ENCODE measurements around the gene AVP.

Gene AVP

DNA sequence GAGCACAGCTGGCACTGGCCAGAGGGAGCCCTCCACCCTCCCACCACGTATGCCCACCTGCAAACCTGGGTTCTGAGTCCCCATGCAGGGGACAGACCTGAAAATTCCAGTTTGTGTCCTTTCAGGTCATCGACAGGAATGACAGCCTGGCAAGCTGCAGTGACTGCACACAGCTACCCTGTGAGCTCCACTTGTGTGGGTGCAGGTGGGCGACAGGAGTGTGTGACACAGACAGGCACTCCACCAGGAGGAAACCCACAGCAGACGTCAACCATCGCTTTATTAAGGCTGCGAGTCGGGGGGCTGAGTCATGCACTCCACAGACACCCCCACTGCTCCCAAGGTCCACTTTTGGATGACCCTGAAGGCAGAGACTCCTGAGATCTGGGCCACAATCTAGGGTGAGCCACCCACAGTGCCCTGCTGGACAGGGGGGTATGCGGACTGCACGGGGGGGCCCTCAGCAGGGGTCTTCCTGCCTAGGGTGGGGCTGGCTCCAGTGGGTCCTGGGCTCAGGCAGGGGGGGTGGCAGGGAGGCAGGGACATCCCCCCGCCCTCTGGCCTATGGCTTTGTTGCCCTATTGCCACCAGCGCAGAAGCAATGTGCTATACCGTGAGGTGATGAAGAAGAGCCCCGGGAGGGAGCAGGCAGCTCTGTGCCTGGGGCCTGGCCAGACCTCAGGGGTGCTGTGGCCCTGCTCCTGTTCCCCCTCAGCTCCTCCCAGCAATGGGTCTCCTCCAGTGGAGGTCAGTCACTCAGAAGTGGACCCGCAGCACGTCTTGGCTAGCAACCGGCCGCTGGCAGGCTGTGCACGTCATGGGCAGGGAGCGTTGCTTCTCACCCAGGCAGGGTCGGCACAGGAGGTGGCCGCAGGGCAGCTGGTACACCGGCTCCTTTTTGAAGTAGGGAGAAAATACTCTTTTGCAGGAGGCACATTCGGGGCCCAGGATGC lies 25.1 kb upstream of the AVP start:
- DNase-seq (ENCODE audit: low spot score), result no peak

DNA sequence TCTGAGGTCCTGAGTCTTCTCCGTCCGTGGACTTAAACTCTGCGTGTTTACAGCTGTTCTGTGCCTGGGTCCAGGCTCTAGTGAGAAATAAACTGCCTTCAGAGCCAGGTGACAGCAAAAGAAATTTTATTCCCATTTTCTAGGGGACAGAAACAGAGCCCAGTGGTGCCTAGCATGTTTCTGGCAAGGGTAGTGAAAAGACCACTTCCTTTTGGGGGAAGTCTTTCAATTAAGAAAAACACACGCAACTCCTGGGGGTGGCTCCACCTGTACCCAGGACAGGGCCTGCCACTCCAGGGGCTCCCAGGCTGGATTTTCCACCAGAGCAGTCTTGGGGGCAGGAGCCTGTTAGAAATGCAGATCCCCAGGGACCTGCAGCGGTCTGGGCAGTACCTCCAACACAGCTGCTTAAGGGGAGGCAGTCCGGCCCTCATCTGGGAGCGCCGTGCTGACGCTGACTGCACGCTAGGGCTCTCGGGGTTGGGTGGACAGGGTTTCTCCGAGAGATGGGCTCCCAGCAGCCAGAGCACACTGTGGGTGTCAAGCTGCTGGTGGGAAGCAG lies 23.0 kb upstream of the AVP start:
- DNase-seq (ENCODE audit: low spot score), result no peak

DNA sequence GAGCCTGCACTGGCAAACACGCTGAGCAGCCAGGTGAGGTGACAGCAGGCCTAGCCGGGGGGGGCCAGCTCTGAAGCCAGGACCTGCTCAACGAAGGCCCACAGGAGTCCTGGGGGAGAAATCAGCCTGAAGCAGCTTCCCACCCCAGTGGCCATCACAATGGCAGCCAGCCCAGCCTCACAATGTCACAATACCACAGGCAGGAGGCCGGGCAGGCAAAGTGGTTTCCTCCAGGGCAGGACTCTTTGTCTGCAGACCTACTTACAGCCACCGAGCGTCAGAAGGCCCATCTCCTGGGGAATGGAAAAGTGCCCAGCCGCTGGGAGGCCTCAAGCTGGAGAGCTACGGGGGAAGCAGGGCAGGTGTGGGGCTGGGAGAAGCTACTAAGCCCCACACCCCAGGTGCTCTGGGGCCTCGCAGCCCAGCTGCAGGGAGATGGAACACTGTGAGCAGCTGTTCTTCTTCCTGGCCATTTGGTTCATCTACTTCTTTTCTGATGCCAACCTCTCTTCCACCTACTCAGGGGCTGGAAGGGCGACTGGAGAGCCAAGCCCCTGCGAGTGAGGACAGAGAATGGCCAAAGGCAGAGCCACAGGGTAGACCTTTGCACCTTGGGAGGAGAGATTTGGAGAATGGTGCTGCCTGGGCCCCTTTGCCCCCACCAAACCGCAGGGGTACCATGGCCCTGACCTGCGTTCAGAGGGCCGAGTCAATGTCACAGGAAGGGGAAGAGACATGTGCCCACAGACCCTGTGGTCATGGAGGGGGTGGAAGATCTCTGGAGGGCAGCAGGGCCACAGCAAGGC lies 22.3 kb upstream of the AVP start:
- DNase-seq (ENCODE audit: low spot score), result no peak

DNA sequence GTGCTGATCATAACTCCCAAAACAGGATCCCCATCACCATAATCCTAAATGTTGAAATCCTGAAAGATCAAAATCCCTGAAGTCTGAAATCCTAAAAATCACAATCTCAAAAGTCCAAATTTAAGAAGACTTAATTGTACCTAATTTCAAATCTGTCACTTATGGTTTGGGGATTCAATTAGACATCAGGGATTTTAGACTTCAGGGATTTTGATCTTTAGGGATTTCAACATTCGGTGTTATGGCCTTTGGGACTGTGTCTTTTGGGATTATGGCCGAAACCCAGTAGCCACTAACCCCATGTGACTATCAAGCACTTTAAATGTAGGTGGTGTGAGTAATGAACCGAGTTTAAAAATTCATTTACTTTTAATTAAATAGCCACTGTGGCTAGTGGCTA lies 21.7 kb upstream of the AVP start:
- DNase-seq (ENCODE audit: low spot score), result no peak

DNA sequence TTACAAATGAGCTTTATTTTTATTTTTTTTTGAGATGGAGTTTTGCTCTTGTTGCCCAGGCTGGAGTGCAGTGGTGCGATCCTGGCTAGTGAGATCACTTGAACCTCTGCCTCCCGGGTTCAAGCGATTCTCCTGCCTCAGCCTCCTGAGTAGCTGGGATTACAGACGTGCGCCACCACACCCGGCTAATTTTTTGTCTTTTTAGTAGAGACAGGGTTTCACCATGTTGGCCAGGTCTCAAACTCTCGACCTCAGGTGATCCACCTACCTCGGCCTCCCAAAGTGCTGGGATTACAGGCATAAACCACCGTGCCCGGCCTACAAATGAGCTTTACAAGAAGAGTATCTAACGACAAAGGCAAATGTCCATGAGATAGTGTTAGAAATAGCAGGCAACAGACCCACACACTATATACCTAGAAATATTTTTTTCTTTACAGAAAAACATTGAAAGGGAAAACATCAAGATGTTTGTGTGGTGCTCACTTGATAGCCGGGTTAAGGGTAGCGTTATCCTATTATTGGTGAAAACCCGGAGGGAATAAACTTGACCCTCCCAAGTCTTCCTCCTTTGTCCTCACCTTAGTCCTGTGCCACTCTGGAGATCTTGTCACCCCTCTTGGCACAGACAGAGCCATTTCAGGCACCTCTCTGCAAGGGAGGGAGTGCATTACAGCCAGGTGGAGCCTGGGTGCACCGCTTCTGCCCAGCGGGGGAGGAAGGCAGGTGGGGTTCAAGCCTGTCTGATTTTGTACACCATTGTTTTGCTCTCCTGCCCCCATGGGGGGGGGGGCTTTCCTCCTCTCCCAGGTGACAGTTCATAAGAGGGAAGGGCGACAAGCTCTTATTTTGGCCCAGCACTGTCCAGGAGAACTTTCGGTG lies 21.0 kb upstream of the AVP start:
- DNase-seq (ENCODE audit: low spot score), result no peak

DNA sequence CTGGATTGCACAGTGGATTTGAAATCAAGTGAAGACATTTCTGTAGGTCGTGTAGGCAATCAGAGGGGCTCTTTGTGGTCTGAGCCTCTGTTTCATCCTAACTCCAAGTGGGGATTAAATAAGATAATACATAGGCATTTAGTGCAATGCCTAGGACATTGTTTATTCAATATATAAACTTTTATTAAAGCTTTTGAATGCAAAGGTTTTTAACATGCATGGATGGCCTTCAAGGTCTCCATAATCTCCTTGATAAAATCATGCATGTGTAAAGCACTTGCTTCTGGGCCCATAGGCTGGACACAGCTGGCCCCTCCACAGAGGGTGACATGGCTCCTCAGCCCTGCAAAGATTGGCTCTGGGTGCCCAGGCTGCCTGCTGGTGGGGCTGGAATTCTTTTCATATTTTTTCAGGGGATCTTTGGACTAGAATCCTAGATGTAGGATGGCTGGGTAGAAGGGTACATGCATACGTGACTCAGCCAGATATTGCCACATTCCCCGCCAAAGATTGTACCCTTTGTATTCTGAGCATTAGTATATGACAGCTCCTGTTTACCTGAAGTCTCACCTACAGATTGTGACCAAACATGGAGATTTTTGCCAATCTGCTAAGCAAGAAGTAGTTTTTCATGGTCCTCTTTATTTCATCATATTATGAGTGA lies 19.0 kb upstream of the AVP start:
- DNase-seq (ENCODE audit: low spot score), result no peak

DNA sequence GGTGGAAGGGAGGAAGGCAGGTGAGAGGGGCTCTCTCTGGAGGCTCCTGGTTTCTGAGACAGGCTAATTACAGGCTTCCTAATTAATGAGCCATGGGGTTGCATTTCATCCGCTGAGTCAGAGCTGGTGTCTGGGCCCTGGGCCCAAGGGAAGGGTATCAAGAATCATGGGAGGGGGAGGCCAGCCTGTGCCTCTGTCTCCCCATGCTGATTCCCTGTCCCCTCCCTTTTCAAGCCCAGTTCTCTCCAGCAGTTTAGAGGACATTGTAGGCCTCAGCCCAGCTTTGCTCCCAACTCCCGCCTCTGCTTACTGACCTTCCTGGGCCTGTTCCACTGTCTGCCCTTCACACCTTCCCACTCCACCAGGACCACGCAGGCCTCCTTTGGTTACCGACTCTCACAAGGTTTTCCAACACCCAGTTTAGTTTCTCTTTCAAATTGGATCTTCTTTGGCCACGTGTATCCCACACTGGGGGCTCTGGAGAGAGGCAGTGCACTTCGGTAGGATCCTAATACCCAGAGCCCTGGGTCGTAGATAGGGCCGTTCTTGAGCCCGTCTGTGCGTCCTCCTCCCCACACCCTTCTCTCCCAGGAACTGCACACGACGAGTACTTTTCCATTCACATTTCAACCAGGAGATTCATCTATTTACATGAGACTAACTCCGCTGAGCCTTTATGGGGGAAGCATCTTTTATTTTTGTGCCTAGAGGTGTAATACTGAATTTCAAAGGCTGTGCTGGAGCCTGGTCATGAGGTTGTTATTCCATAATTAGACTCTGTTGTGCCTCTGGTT lies 18.2 kb upstream of the AVP start:
- no peak for DNase-seq (ENCODE audit: low spot score)

DNA sequence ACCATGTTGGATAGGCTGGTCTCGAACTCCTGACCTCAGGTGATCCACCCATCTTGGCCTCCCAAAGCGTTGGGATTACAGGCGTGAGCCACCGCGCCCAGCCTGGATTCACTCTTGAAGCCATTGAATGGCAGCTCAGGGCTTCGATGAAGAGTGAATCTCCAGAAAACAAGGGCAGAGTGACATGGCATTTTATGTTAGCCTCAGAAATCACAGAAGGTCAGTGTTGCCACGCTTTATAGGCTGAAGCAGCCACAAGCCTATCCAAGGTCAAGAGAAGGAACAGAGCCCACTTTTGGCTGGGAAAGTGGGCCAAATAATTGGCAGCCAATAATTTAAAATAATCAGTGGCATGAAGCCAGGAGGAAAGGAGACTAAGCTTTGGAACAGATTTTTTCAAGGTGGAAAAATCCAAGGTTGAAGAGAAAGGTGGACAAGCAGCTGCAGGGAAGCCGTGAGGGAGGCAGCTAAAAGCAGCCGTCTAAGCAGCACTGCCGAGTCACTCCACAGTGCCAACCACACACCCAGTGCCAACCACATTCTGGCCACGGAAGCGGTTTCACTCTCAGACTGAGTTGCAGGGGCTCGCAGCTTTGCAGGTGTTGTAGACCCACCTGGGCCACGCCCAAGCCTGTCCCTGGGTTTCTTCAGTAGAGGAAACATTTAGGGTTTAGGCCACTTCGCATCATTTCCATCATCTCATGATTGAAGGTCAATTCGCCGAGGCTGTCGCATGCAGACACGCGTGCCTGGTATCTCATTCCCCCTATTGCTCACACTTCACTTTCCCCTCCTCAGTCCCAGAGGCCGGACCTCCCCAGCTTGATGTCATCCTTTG lies 17.4 kb upstream of the AVP start:
- DNase-seq (ENCODE audit: low spot score), result no peak

DNA sequence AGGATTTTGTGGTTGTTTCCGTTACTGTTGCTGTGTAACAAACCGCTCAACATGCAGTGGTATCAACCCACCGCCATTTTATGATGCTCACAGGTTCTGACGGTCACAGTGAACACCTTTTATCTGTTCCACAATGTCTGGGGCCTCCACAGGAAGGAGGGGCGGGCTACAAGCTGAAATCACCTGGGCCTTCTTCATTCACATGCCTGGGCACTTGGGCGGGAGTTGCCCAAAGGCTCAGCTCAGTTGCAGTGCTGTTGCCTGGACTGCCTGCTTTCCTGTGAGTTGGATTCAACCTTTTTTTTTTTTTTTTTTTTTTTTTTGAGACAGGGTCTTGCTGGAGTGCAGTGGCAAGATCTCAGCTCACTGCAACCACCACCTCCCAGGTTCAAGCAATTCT lies 16.7 kb upstream of the AVP start:
- no peak for DNase-seq (ENCODE audit: low spot score)

DNA sequence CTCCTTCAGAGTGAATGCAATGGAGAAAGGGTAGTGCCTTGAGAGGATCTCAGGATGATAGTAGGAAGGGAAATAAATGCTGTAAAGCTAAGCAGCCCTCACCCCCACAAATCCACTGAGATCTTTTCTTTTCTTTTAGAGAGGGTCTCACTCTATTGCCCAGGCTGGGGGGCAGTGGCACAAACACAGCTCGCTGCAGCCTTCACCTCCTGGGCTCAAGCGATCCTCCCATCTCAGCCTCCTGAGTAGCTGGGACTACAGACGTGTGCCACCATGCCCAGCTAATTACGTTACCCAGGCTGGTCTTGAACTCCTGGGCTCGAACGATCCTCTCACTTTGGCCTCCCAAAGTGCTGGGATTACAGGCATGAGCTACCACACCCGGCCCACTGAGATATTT lies 16.0 kb upstream of the AVP start:
- DNase-seq (ENCODE audit: low spot score), result no peak

DNA sequence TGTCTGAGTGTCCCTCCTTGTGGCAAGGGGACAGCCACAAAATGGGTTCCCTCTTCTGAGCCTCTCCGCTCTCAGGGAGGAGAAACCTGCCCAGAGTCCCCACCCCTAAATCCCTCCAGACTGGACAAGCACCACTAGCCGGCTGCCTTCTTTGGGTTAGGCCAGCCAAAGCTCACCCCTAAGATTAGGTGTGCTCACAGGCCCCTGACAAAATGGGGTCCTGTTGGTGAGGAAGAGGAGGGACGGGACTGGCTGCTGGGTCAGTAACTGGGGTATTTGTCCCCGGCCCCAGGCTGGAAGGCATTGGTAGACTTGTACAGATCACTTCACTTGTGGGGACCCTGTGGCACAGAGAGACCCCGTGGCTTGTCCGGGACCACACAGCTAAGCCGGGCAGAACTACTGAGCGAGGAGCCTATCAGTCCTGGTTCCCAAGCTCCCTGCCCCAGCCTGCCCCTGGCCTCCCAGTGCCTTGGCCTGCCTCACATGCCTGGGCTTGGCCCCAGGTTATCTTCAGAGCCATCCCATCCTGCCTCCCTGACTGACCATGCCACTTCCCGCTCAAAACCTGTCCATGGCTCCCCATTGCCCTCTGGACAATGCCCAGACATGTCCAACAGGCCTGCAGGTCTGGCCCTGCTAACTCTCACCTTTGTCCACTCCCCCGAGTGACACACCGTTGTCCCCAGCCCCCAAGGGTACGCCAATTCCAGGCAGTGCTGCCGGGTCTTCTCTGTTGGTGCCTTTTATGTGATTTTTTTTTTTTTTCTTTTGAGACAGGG lies 10.5 kb upstream of the AVP start:
- no peak for DNase-seq (ENCODE audit: low spot score)

DNA sequence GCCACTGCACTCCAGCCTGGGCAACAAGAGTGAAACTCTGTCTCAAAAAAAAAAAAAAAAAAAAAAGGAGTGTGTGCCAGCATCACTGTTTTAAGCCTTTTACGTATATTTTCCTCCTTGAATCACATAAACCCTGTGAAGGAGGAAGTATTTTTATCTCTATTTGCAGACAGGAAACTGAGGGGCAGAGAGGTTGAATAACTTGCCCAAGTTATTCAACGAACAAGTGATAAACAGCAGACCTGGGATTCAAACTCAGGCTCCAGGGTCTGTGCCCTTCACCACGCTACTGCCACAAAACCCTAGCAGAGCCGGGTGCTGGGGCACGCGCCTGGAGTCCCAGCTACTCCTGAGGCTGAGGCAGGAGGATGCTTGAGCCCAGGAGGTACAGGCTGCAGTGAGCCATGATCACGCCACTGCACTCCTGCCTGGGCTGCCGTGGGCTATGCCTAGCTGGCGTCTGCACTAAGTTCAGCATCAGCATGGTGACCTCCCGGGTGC lies 9.4 kb upstream of the AVP start:
- no peak for DNase-seq (ENCODE audit: low spot score)

DNA sequence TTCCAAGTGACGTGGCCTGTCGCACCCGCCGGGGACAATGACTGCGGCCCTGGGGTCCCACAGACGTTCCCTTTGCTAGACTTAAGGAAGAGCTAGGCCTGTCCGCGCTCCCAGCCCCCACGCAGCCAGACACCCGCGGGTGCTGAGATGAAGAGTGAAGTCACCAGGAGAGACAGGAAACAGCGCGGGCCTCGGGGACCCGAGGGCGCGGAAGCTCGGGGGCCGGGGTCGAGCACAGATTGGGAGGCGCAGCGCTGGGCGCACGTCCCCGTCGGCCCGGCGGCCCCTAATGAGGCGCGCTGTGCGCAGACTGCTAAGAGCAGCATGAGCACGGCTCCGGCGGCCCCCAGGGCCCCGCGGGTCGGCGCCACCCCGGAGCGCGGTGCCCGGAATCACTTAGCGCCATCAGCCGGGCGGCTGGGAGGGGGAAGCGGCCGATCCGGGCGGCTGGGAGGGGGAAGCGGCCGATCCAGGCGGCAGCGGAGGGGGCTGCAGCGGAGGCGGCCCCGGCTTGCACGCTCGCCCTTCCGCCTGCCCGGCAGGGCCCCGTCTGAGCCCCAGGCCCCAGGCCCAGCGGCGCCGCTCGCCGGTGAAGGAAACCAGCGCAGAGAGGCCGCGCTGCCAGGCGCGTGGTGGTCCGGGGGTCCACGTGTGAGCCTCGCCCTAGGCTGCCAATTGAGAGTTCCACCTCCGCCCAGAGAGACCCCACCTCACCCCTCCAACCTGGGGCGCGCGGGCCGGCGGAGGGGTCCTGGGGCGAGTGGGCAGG lies 8.3 kb upstream of the AVP start:
- no peak for DNase-seq (ENCODE audit: low spot score)

DNA sequence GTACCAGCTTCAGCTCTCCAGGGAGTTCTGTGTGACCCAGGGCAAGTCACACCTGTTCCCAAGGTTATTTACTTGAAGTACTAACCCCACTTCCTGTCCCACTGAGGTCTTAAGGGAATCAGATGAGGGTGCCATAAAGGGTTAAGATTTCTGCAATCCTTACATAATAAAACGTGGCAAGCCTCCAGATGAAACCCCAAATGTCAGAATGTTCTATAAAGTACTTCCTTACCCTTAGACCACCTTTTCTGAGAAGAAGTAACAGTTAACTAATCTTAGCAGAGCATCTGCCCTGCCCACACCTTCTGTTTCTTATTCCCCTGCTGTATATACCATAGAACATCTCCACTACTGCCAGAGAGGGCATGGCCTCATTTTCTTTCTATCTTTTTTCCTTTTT lies 6.0 kb upstream of the AVP start:
- DNase-seq (ENCODE audit: low spot score), result no peak

DNA sequence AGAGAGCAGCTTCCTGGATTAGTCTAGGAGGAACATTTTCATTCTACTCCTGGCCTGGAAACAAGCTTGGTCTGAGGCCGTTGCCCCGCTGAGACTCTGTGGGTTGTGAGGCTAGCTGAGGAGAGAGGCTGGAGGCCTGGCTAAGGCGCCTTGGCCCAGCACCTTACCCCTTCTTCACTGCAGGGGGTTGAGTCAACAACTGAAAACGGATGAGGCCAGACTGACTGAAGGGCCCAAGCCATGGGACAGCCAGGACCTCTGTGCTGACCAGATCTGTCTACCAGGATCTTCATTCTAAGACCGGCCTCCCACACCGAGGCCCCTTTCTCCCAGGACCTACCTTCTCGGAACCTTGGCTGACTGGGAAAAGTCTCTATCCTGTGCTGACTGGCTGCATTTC lies 3.5 kb upstream of the AVP start:
- DNase-seq (ENCODE audit: low spot score), result no peak

DNA sequence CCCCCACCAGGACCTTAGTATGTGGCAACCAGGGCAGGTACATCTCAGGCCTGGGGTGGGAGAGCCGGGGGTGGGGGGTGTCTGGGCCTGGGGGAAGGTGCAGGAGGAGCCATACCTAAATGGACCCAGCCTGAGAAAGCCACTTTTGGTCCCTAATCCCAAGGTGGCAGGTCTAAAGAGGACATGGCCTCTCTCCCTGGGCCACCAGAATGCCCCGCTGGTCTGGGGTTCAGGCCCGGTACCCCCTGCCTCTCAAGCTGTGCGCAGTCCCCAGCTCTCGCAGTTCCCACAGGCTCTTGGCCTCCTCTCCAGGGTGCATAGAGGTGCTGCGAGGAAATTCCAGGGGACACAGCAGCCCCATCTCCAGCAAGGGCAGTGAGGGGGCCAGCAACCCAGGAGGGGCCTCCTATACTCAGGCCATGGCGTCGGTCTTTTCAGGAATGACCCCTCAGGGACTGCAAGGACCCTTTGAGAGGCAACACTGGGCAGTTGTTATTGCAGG lies 1.1 kb upstream of the AVP start:
- DNase-seq (ENCODE audit: low spot score), result no peak

DNA sequence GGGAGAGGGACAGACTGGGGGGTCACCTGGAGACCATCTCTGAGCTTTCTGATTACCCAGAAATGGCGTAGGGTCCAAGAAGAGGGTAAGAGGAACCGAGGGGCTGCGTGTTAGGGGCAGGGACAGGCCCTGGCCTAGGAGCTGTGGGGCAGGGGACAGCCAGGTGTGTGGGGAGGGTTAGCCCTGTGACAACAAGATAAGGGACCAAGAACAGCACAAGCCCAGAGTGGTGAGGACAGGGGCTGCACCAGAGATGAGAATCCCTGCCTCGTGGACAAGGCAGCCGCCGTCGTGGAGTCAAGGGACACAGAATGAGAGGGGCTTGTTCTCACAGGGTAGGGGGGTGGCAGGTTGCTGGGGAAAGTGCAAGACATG lies 449 bp upstream of the AVP start:
- no peak for DNase-seq (ENCODE audit: low spot score)

All from RKO (cell line).